OCI-LY7 (cell line): ENCODE results near the gene NLRX1. TPM values are rescaled to one million over a fixed set of nuclear protein-coding genes. Genes with fewer than 3 reads are reported as not detected.
A peak's percentile ranks its signal among the peaks of the same experiment; 100 is the strongest.

Source experiments
- BruUV-seq: library from RNA; stranded (reverse); fragments of 400-500 nt; replicated peaks from 2 replicates; lab custom pipeline; 2021; lab: Mats Ljungman, UMichigan
- CTCF ChIA-PET: fragments of 300-600 bp; sonication (Branson Sonifier 250); formaldehyde crosslinking; loops from one replicate; lab custom pipeline; 2022; ENCODE audit warnings: antibody characterized with exemption; ENCODE audit not compliant: unreplicated experiment; lab: Charles Lee
- POLR2A ChIA-PET: fragments of 300-600 bp; sonication (Branson Sonifier 250); formaldehyde crosslinking; loops from one replicate; lab custom pipeline; 2022; ENCODE audit warnings: antibody characterized with exemption; lab: Charles Lee
- DNase-seq: peaks from one replicate; pipeline ENCODE4 v3.0.0-alpha.2; 2015; ENCODE audit warnings: low spot score
- H2AFZ ChIP-seq: fragments of 200-600 bp; sonication (generic), shearing (Covaris generic); 2 replicates; pipeline ENCODE4 v1.6.1; 2014; ENCODE audit warnings: mild to moderate bottlenecking, antibody characterized with exemption, low read length, moderate library complexity
- H3K27ac ChIP-seq: fragments of 200-600 bp; sonication (generic); 2 replicates; pipeline ENCODE4 v1.5.1; 2014; ENCODE audit warnings: mixed run types, low read depth, mild to moderate bottlenecking, moderate library complexity, low read length, inconsistent platforms; ENCODE audit not compliant: poor library complexity, severe bottlenecking
- H3K36me3 ChIP-seq: fragments of 200-600 bp; sonication (generic); 2 replicates; pipeline ENCODE4 v1.6.1; 2014; ENCODE audit warnings: mild to moderate bottlenecking, antibody characterized with exemption, low read length, moderate library complexity, mixed read lengths; ENCODE audit not compliant: insufficient read depth
- H3K4me1 ChIP-seq: fragments of 200-600 bp; sonication (generic); 2 replicates; pipeline ENCODE4 v1.5.1; 2014; ENCODE audit warnings: mild to moderate bottlenecking, low read length; ENCODE audit not compliant: insufficient read depth, poor library complexity, severe bottlenecking
- H3K4me2 ChIP-seq: fragments of 200-600 bp; sonication (generic); 2 replicates; pipeline ENCODE4 v1.6.1; 2014; ENCODE audit warnings: mild to moderate bottlenecking, low read length
- H3K4me3 ChIP-seq: fragments of 200-600 bp; sonication (generic); 2 replicates; pipeline ENCODE4 v1.5.1; 2014; ENCODE audit warnings: mild to moderate bottlenecking, low read depth, low read length; ENCODE audit not compliant: poor library complexity, severe bottlenecking
- H3K79me2 ChIP-seq: fragments of 200-600 bp; sonication (generic); 2 replicates; pipeline ENCODE4 v1.6.1; 2016; ENCODE audit warnings: low read depth, mild to moderate bottlenecking, low read length, moderate library complexity, mixed read lengths; ENCODE audit not compliant: insufficient read depth
- H3K9me2 ChIP-seq: fragments of 200-600 bp; sonication (generic); 2 replicates; pipeline ENCODE4 v1.6.1; 2016; ENCODE audit warnings: mild to moderate bottlenecking, low read length, mixed read lengths; ENCODE audit not compliant: insufficient read depth
- H3K9me3 ChIP-seq: fragments of 200-600 bp; sonication (generic); 2 replicates; pipeline ENCODE4 v1.6.1; 2014; ENCODE audit warnings: mild to moderate bottlenecking, mixed run types, low read length, mixed read lengths
- H4K20me1 ChIP-seq: fragments of 200-600 bp; sonication (generic); 2 replicates; pipeline ENCODE4 v1.6.1; 2014; ENCODE audit warnings: mild to moderate bottlenecking, antibody characterized with exemption, low read length, moderate library complexity, mixed read lengths; ENCODE audit not compliant: insufficient read depth
- CTCF ChIP-seq: fragments of 200-600 bp; sonication (generic); conservative IDR thresholded peaks from 2 replicates; pipeline ENCODE4 v1.5.1; 2014; ENCODE audit warnings: mild to moderate bottlenecking, antibody characterized with exemption, low read length, moderate library complexity, mixed read lengths
- EZH2phosphoT487 ChIP-seq: fragments of 200-600 bp; sonication (generic); IDR thresholded peaks from 2 replicates; pipeline ENCODE4 v1.6.1; 2018; ENCODE audit warnings: low read depth, borderline replicate concordance, mild to moderate bottlenecking, mixed run types, antibody characterized with exemption, low read length, moderate library complexity, mixed read lengths
- intact Hi-C: fragments of 100-400 bp; cut with micrococcal nuclease; formaldehyde crosslinking; loops from one replicate; pipeline ENCODE4 v1.10.0; 2022; ENCODE audit not compliant: unreplicated experiment
- total RNA-seq, 2 experiments: library from RNA; depleted of rRNA in 1 of 2; stranded (reverse); fragments of >200 nt in 1 of 2; shearing (Covaris generic) in 1 of 2; gene quantifications; 2 replicates each; pipeline ENCODE4 v1.2.3, GENCODE V29; 2014 to 2022

NLRX1 gene
- total RNA-seq, 2 experiments from 2014 or later = 2.1 to 8.8 TPM

- peak; percentile 25 for DNase-seq
- Histone ChIP-seq H3K27ac (no peak within 1 kb of the TSS), H3K9me2 (no peaks in the 10 kb centered on the region), H3K4me3 (peak within 1 kb of the TSS; percentile 66), H3K36me3 (no peaks in the 10 kb centered on the region), H3K79me2 (no peaks in the 10 kb centered on the region), H3K4me1 (peaks cover 17% of the 10 kb centered on the region), H3K9me3 (no peaks in the 10 kb centered on the region), H4K20me1 (no peaks in the 10 kb centered on the region), H2AFZ (peak within 1 kb of the TSS; percentile 75), H3K4me2 (peak within 1 kb of the TSS; percentile 95)
- POLR2A ChIA-PET = interaction anchor here (1.6 kb wide), 1 partner anchor 47 kb away, joined by 3 read pairs; no protein-coding TSS in a partner anchor
- intact Hi-C loops = no loop called here
- no TSS peak for BruUV-seq
- CTCF ChIA-PET = no interaction called here
- no peak for TF ChIP-seq CTCF
- TF ChIP-seq EZH2phosphoT487 = no peak
These were observed 19.3 kb upstream of the NLRX1 start, which contains the start of gene ABCG4 for GRCh38 chr11:119149018-119149785. Gene ABCG4 (plus strand): TSS chr11:119149052. CDS start chr11:119149966, 914 bp downstream.

GRCh38 chr11:119149786-119150275 lies 18.7 kb upstream of the NLRX1 start:
- intact Hi-C loops = no loop called here
- ChIA-PET CTCF (no interaction called here), POLR2A (interaction anchor here (1.1 to 1.9 kb wide), 2 partner anchors 19 to 29 kb away, joined by 3 to 5 read pairs; partner anchors contain the start of gene HINFP)
- BruUV-seq = no TSS peak
- no peak for DNase-seq
- Histone ChIP-seq H3K9me2 (no peaks in the 10 kb centered on the region), H3K9me3 (no peaks in the 10 kb centered on the region), H3K4me2 (peak overlapping the region; percentile 95), H4K20me1 (no peaks in the 10 kb centered on the region), H3K27ac (no peak overlapping the region), H3K4me3 (no peak overlapping the region), H2AFZ (no peak overlapping the region), H3K4me1 (peaks cover 17% of the 10 kb centered on the region), H3K36me3 (no peaks in the 10 kb centered on the region), H3K79me2 (no peaks in the 10 kb centered on the region)
- TF ChIP-seq EZH2phosphoT487 (no peak), CTCF (no peak)

- intact Hi-C loops = no loop called here
- BruUV-seq = no TSS peak
- DNase-seq = no peak
These were observed 16.5 kb upstream of the NLRX1 start for GRCh38 chr11:119152043-119152442.

More at GRCh38 chr11:119152043-119152442, 16.5 kb upstream of the NLRX1 start:
- H3K4me2 ChIP-seq = no peak overlapping the region
- ChIA-PET POLR2A (interaction anchor here (0.6 to 1.9 kb wide), 2 partner anchors 13 to 31 kb away, joined by 4 to 5 read pairs; partner anchors contain the start of gene HINFP), CTCF (interaction anchor here (0.6 kb wide), 1 partner anchor 30 kb away, joined by 3 read pairs; no protein-coding TSS in a partner anchor)
- no peaks in the 10 kb centered on the region for H3K36me3 ChIP-seq
- peaks cover 22% of the 10 kb centered on the region for H3K4me1 ChIP-seq
- no peak overlapping the region for H2AFZ ChIP-seq
- TF ChIP-seq CTCF (no peak), EZH2phosphoT487 (no peak)
- no peaks in the 10 kb centered on the region for H3K9me2 ChIP-seq
- H3K27ac ChIP-seq = no peak overlapping the region
- H3K79me2 ChIP-seq = no peaks in the 10 kb centered on the region
- no peaks in the 10 kb centered on the region for H3K9me3 ChIP-seq
- no peak overlapping the region for H3K4me3 ChIP-seq
- H4K20me1 ChIP-seq = no peaks in the 10 kb centered on the region
